Measurements from ENCODE around the gene LCT.
A peak's percentile ranks its signal among the peaks of the same experiment; 100 is the strongest.

- TF ChIP-seq CEBPB (IDR thresholded peaks at IDR 0.05; ENCODE audit: borderline replicate concordance, low read depth, low read length), result no peak
- no peak for TF ChIP-seq FOXJ3 (CRISPR knock-in tag; IDR thresholded peaks at IDR 0.05; ENCODE audit: borderline replicate concordance)
- no peak for TF ChIP-seq WIZ (CRISPR knock-in tag; IDR thresholded peaks at IDR 0.05)
- TF ChIP-seq JUND (CRISPR knock-in tag; IDR thresholded peaks at IDR 0.05), result no peak
- TF ChIP-seq CTCF (CRISPR knock-in tag; IDR thresholded peaks at IDR 0.05), result no peak
- TF ChIP-seq CEBPG (CRISPR knock-in tag; IDR thresholded peaks at IDR 0.05), result no peak
- TF ChIP-seq IKZF4 (CRISPR knock-in tag; IDR thresholded peaks at IDR 0.05; ENCODE audit: borderline replicate concordance, low read depth, not compliant biosample characterization), result peak; percentile 38
- no peak for TF ChIP-seq ZSCAN30 (CRISPR knock-in tag; IDR thresholded peaks at IDR 0.05)
- TF ChIP-seq YEATS2 (CRISPR knock-in tag; IDR thresholded peaks at IDR 0.05; ENCODE audit: borderline replicate concordance), result peak; percentile 78; the same call in 1 of the 2 replicates
Measured at GRCh38 chr2:135876066-135876711, 39.2 kb upstream of the LCT start, which contains the start of gene MCM6.

All from HepG2 (cell line).